HL-60 (cell line): ENCODE data around the gene CBX5.

Source experiments
- CTCF ChIP-seq: IDR thresholded peaks from one replicate; pipeline ENCODE4 v1.5.1; 2011; ENCODE audit warnings: low read length, control low read depth, inconsistent platforms; ENCODE audit not compliant: insufficient read depth
- POLR2AphosphoS5 ChIP-seq: IDR thresholded peaks from 2 replicates; pipeline ENCODE4 v1.6.1; 2012; ENCODE audit warnings: low read depth
- REST ChIP-seq: IDR thresholded peaks from 2 replicates; pipeline ENCODE4 v1.6.1; 2012; ENCODE audit warnings: low read depth; ENCODE audit not compliant: insufficient replicate concordance

DNA sequence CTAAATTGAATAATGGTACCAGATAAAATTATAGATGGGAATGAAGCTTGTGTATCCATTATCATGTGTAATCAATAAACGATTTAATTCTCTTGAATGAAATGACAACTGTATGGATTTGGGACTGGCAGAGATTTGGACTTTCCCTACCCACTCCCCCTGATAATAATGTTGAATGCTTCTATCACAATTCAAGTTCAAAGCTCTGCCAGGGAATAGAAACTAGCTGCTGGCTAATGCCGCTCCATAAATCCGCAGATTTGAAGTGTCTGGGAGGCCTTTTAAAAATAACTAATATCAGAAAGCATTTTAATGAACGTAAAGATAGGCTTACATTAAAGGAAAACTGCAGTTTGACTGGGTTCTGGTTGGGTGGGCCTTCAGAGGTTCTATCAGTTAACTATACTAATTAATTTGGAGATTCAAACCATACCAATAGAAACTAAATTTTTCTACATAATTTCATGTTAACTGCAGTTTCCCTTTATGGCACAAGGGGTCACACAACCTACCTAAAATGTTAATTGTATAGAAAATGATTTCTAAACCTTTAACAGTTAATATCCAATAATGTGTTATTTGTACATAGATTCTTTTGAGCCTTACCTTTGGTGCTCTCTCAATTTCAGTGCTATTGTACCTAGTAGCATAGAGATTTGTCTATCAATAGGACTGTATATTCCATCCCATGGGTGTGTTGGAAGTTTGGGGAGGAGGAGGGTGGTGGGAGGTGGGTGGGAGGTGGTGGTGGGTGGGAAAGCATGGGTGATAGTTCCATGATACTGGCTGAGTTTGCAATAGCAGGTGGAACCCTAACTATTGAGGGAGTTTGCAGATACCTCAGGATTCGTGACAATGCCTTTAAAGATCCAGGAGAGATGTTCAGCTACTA, 5.5 kb upstream of the CBX5 start:
- TF ChIP-seq CTCF (no peak), POLR2AphosphoS5 (no peak), REST (no peak)
